HS-5 (cell line): ENCODE measurements around the gene SHC3.

ENCODE experiments used
- DNase-seq: peaks from one replicate; pipeline ENCODE4 v3.0.0-alpha.2; 2012; ENCODE audit warnings: low read depth

SHC3 gene

DNA sequence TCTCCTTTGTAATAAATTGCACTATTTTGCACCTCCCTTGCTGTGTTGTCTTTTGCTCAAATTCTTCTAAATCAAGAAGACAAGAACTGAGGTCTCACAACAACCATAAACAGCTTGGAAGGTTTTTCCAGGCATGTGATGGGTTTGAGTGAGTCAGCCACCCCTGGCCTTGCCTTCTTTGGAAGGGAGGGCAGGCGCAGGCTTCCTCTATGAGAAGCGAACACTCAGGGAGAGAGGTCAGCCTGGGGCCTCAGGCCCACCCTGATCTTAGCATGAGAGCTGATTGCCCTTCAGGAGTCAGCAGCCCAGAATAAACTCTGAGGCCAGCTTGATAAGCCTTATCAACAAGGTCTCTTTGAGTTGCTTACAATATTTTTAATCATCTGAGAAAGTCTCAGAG is 155.7 kb downstream of the SHC3 start:
- no peak for DNase-seq

DNA sequence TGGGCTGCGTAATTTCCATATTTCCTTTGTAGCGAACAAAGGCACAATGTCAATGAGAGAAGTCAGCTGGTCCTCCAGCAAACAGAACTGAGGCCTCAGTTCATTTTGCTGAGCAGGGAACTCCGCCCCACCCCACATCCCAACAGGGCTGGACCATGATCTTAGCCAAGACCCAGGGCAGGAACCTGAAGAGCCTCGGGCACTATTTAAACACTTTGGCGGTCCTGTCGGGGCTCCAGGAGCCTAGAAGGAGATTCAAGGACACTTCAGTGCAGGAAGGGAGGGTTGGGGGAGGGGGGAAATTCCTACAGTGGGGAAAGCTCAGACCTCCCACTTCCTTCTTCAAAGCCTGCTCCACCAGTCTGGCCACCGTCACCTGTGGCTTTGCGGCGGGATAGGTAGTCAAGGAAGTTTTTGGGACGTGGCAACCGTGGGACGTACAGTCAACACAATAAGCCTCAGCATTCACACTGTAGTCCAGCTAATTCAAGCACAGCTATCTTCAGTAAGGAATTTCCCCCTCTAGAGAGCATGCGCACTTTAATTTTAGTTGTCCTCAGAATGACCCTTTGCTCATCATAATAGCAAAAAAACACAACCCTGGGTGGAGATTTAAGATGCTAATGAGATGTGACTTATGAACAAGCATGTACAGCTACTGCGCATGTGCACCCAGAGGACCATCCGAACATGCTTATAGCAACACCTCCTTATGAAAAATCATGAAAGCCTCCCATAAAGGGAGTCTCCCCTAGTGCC is 156.4 kb downstream of the SHC3 start:
- no peak for DNase-seq

- DNase-seq = peak; percentile 79
Measured at GRCh38 chr9:89021154-89021803, 157.3 kb downstream of the SHC3 start.

- no peak for DNase-seq
Measured at GRCh38 chr9:89020754-89021153, 157.9 kb downstream of the SHC3 start.

DNA sequence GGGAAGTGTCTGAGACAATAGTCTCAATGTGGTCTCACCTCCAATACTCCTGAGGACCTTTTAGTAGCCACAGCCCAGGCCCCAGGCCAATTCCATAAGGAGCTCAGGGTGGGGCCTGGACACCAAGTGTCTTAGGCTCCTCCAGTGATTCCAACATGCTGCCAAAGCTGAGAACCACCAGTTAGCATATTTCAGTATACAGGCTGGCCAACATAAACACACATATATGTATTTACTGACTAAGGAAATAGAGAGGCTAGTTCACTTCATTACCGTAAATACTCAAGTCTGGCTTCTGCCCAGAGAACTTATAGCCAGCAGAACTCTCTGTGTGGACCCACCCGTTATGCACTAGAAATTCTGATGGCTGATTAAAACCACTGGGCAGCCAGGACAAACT is 163.3 kb downstream of the SHC3 start:
- no peak for DNase-seq

GRCh38 chr9:89014153-89014552 is 164.5 kb downstream of the SHC3 start:
- DNase-seq = no peak

DNA sequence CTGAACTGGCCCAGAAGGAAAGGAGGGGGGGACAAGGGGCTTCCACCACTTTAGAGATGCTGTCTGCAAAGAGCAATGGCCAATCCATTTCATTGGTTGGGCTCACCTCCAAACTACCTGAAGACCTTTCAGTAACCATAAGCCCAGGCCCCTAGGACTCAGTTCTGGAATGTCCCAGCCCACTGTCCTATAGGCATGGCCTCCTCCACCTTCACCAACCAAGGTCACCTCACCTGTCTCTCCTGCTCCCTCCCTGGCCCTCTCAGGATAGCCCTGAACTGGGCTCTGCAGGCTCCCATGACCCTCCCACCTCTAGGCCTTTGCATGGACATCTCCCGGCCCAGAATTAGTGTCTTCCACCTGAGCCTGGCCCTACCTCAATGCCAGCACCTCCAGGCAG is 165.0 kb downstream of the SHC3 start:
- DNase-seq = no peak

GRCh38 chr9:89012294-89013042 is 166.2 kb downstream of the SHC3 start:
- no peak for DNase-seq

- DNase-seq = no peak
Measured at GRCh38 chr9:89011683-89012082, 166.9 kb downstream of the SHC3 start.

GRCh38 chr9:89010526-89011111 is 168.0 kb downstream of the SHC3 start:
- no peak for DNase-seq

DNA sequence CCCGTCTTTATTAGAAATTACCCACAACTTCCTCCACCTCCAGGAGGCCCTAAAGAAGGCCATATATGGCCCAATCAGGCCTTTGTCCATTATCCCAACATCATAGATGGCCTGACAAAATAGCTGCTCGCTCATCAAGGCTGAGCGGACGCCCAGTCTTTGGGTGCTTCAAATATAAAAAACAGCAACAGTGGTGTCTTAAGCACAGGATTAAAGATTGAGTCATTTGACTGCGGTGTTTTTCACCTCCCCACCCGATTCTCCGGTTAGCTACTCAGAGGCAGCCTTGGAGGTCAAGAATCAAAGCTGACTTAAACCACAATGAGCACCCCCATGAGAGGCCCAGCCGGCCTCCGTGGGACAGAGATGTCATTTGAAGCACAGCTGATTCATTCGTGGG is 168.6 kb downstream of the SHC3 start:
- no peak for DNase-seq

DNA sequence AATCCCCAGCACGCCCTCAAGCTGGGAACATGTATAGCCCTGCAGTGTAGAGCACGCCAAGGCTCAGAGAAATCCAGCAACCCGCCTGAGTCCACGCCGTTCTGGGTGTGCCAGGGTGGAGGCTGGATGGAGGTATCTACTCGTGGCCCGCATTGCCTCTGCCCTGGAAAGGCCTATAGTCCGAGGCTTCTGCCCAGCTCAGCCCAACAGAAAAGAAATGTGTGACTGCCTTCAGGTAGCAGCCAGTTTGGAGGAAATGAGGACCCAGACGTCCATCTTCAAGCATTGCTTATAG is 169.1 kb downstream of the SHC3 start:
- no peak for DNase-seq

GRCh38 chr9:89008744-89009545 is 169.7 kb downstream of the SHC3 start:
- DNase-seq = no peak

DNA sequence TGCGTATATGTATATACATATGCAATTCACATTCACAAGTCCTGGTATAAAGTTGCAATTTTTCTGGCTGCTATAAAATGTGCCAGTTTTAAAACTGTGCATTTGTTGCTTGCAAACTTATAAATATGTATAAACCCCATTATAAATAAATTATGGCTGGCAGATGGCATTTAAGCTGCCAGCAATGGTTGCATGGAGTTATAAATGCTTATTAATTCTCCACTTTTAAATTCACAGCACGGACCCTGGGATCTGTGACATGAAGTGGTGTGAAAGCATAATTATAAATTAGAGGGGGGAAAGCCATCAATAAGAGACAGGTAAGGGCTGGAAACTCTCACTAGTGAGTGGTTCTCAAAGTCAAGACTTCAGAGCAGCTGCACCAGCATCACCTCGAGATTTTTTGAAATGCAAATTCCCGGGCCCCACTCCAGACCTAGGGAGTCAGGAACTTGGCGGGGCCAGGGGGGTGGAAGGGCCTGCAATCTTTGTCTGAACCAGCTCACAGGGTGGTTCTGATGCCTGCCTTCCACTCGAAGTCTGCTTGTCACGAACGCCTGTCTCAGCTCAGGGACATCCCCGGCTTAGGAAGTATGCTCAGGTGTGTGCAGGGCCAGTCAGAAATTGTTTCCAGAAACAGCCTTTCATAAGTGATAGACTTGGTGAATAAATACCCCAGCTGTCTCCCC is 170.4 kb downstream of the SHC3 start:
- DNase-seq = no peak

- no peak for DNase-seq
Measured at GRCh38 chr9:89006996-89007967, 171.3 kb downstream of the SHC3 start.

GRCh38 chr9:89006267-89006666 is 172.4 kb downstream of the SHC3 start:
- no peak for DNase-seq

DNA sequence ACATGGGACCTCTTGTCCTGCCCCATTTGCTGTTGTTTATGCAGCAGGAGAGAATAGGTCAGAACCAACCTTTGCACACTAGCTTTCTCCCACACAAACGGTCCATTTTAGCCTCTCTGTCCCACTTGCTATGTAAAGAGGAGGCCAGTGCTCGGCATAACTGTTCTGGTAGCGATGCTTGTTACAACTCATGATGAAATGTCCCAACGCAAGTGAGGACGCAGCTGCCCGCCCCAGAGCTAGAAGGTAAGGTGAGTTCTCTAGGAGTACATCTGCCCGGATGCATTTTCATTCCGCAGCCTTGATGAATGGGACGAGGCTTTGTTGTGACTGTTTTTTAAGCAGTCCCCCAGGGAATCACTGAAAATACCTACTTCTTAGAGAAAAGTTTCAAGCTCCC is 173.3 kb downstream of the SHC3 start:
- no peak for DNase-seq

DNA sequence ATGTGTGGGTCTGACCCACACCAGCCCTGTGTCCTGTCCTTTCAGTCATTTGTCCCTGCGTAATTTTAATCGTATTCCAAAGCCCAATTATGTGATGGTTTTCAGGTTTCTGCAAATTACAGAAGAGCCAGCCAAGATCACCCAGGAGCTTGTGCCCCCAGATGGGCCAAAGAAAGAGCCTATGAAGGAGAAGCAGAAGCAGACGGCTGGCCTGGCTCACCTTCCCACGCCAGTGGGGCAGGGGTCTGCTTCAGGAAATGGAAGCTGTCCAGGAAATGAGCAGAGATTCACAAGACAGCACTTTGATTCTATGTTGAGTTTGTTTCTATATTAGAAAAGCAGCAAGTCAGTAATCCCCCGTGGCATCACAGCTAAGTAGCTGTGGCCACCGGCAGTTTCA is 175.6 kb downstream of the SHC3 start:
- DNase-seq = no peak

DNA sequence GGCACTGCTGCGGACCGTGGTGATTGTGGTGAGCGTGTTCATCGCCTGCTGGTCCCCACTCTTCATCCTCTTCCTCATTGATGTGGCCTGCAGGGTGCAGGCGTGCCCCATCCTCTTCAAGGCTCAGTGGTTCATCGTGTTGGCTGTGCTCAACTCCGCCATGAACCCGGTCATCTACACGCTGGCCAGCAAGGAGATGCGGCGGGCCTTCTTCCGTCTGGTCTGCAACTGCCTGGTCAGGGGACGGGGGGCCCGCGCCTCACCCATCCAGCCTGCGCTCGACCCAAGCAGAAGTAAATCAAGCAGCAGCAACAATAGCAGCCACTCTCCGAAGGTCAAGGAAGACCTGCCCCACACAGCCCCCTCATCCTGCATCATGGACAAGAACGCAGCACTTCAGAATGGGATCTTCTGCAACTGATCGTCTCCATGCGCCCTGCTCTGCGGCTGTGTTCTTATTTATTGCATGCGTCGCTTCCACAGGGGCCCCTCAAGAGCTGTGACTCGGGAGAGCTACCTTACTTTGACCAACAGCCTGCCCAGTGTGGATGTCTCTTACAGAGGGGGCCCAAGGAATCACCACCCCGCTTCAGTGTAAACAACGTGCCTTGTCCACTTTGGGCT is 176.6 kb downstream of the SHC3 start:
- DNase-seq = no peak
